Astrocyte (in vitro differentiated cells and primary cell): ENCODE measurements around the gene TEKT5. TPM values are rescaled to one million over a fixed set of nuclear protein-coding genes. Genes with fewer than 3 reads are reported as not detected.

ENCODE experiments used
- DNase-seq: peaks from one replicate; pipeline ENCODE4 v3.0.0-alpha.2; 2010; ENCODE audit warnings: low read depth
- FAIRE-seq: peaks from 2 replicates; lab custom pipeline; 2011; peaks lifted over from hg19 to GRCh38; lab: Jason Lieb, UNC
- H2AFZ ChIP-seq: 2 replicates; pipeline ENCODE4 v1.6.0; 2012; ENCODE audit warnings: low read depth, low read length, inconsistent platforms
- H3K27ac ChIP-seq: 2 replicates; pipeline ENCODE4 v1.5.1; 2011; ENCODE audit warnings: low read depth, low read length, inconsistent platforms
- H3K27me3 ChIP-seq: 2 replicates; pipeline ENCODE4 v1.6.0; 2011; ENCODE audit warnings: low read length, inconsistent platforms; ENCODE audit not compliant: insufficient read depth
- H3K36me3 ChIP-seq: 2 replicates; pipeline ENCODE4 v1.5.1; 2011; ENCODE audit warnings: low read length, inconsistent platforms; ENCODE audit not compliant: insufficient read depth
- H3K4me1 ChIP-seq: 2 replicates; pipeline ENCODE4 v1.5.1; 2011; ENCODE audit warnings: low read length, inconsistent platforms; ENCODE audit not compliant: insufficient read depth
- H3K4me2 ChIP-seq: 2 replicates; pipeline ENCODE4 v1.6.0; 2012; ENCODE audit warnings: low read length, inconsistent platforms
- H3K4me3 ChIP-seq: 2 replicates; pipeline ENCODE4 v1.5.1; 2011; ENCODE audit warnings: low read depth, mild to moderate bottlenecking, low read length, inconsistent platforms; ENCODE audit not compliant: insufficient read depth
- H3K79me2 ChIP-seq: 2 replicates; pipeline ENCODE4 v1.6.0; 2012; ENCODE audit warnings: mild to moderate bottlenecking, low read length, inconsistent platforms; ENCODE audit not compliant: insufficient read depth
- H3K9ac ChIP-seq: 2 replicates; pipeline ENCODE4 v1.6.0; 2012; ENCODE audit warnings: mild to moderate bottlenecking, low read length, inconsistent platforms
- H3K9me3 ChIP-seq: 2 replicates; pipeline ENCODE4 v1.5.1; 2012; ENCODE audit warnings: low read depth, mild to moderate bottlenecking, low read length, inconsistent platforms; ENCODE audit not compliant: insufficient read depth
- H4K20me1 ChIP-seq: 2 replicates; pipeline ENCODE4 v1.6.0; 2012; ENCODE audit warnings: low read length, inconsistent platforms; ENCODE audit not compliant: insufficient read depth
- H3K27ac Mint-ChIP-seq: one replicate; pipeline ENCODE4 v1.8.0; 2021; ENCODE audit warnings: mild to moderate bottlenecking, mixed read lengths; ENCODE audit not compliant: unreplicated experiment
- H3K27me3 Mint-ChIP-seq: one replicate; pipeline ENCODE4 v1.8.0; 2021; ENCODE audit warnings: low read depth, mixed read lengths; ENCODE audit not compliant: unreplicated experiment
- H3K36me3 Mint-ChIP-seq: one replicate; pipeline ENCODE4 v1.8.0; 2021; ENCODE audit warnings: low read depth, mixed read lengths; ENCODE audit not compliant: unreplicated experiment
- H3K4me1 Mint-ChIP-seq: one replicate; pipeline ENCODE4 v1.8.0; 2021; ENCODE audit warnings: low read depth, mixed read lengths; ENCODE audit not compliant: unreplicated experiment
- H3K4me3 Mint-ChIP-seq: one replicate; pipeline ENCODE4 v1.8.0; 2021; ENCODE audit warnings: mild to moderate bottlenecking, moderate library complexity, mixed read lengths; ENCODE audit not compliant: unreplicated experiment
- H3K9me3 Mint-ChIP-seq: one replicate; pipeline ENCODE4 v1.8.0; 2021; ENCODE audit warnings: mild to moderate bottlenecking, mixed read lengths; ENCODE audit not compliant: unreplicated experiment
- CTCF ChIP-seq: IDR thresholded peaks from 2 replicates; pipeline ENCODE4 v1.5.1; 2011; ENCODE audit warnings: low read depth, mild to moderate bottlenecking, inconsistent platforms, low read length, moderate library complexity; ENCODE audit not compliant: insufficient read depth
- EZH2 ChIP-seq: IDR thresholded peaks from 2 replicates; pipeline ENCODE4 v1.6.1; 2012; ENCODE audit warnings: mild to moderate bottlenecking, low read length, inconsistent platforms; ENCODE audit not compliant: insufficient read depth
- total RNA-seq: library from RNA; stranded (reverse); gene quantifications from 2 replicates; pipeline ENCODE4 v1.2.1, GENCODE V29; 2021

Gene TEKT5
- total RNA-seq, 1 donor from 2014 or later = not detected

DNA sequence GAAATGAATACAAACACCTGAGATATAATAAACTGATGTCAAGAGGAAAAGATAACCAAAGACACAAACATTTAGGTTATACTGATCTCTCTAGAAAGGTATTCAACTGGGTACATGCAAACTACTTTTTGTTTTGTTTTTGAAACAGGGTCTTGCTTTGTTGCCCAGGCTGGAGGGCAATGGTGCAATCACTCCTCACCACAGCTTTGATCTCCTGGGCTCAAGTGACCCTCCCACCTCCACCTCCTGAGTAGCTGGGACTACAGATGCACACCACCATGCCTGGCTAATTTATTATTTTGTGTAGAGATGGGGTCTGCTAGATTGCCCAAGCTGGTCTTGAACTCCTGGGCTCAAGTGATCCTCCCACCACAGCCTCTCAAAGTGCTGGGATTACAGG, 38.1 kb downstream of the TEKT5 start:
- H3K36me3 ChIP-seq = no peaks in the 10 kb centered on the region
- H3K9me3 Mint-ChIP-seq = no peaks in the 10 kb centered on the region
- no peak overlapping the region for H3K27ac ChIP-seq
- peaks cover 2% of the 10 kb centered on the region for H3K27me3 ChIP-seq
- no peak overlapping the region for H2AFZ ChIP-seq
- no peak overlapping the region for H3K4me2 ChIP-seq
- H3K27me3 Mint-ChIP-seq = peaks cover 2% of the 10 kb centered on the region
- H3K9ac ChIP-seq = no peak overlapping the region
- DNase-seq (no peak), FAIRE-seq (no peak)
- TF ChIP-seq CTCF (no peak), EZH2 (no peak)
- H3K4me3 Mint-ChIP-seq = no peak overlapping the region
- H3K79me2 ChIP-seq = no peaks in the 10 kb centered on the region
- no peaks in the 10 kb centered on the region for H3K36me3 Mint-ChIP-seq
- no peaks in the 10 kb centered on the region for H3K9me3 ChIP-seq
- H4K20me1 ChIP-seq = no peaks in the 10 kb centered on the region
- H3K4me1 Mint-ChIP-seq = no peaks in the 10 kb centered on the region
- H3K4me1 ChIP-seq = no peaks in the 10 kb centered on the region
- no peak overlapping the region for H3K4me3 ChIP-seq
- H3K27ac Mint-ChIP-seq = no peak overlapping the region

- TF ChIP-seq EZH2 (no peak), CTCF (no peak)
- H3K27me3 ChIP-seq = no peaks in the 10 kb centered on the region
- no peak for DNase-seq
- no peaks in the 10 kb centered on the region for H3K4me1 Mint-ChIP-seq
- H3K9ac ChIP-seq = no peak overlapping the region
- H4K20me1 ChIP-seq = no peaks in the 10 kb centered on the region
- H3K9me3 Mint-ChIP-seq = no peaks in the 10 kb centered on the region
- peaks cover 2% of the 10 kb centered on the region for H3K27me3 Mint-ChIP-seq
- no peak for FAIRE-seq
- H3K27ac Mint-ChIP-seq = no peak overlapping the region
- no peak overlapping the region for H2AFZ ChIP-seq
- no peaks in the 10 kb centered on the region for H3K4me1 ChIP-seq
- H3K4me2 ChIP-seq = no peak overlapping the region
- no peaks in the 10 kb centered on the region for H3K79me2 ChIP-seq
- no peaks in the 10 kb centered on the region for H3K9me3 ChIP-seq
- H3K36me3 Mint-ChIP-seq = no peaks in the 10 kb centered on the region
- no peak overlapping the region for H3K4me3 ChIP-seq
- H3K4me3 Mint-ChIP-seq = no peak overlapping the region
- no peak overlapping the region for H3K27ac ChIP-seq
- H3K36me3 ChIP-seq = no peaks in the 10 kb centered on the region
Observed at GRCh38 chr16:10655415-10655977, 39.2 kb downstream of the TEKT5 start.

- no peak overlapping the region for H3K4me3 Mint-ChIP-seq
Observed at GRCh38 chr16:10654592-10655414, 39.9 kb downstream of the TEKT5 start.

More at GRCh38 chr16:10654592-10655414, 39.9 kb downstream of the TEKT5 start:
- H3K27me3 Mint-ChIP-seq = peaks cover 2% of the 10 kb centered on the region
- Histone ChIP-seq H3K27me3 (no peaks in the 10 kb centered on the region), H3K27ac (no peak overlapping the region), H3K4me3 (no peak overlapping the region), H2AFZ (no peak overlapping the region), H4K20me1 (no peaks in the 10 kb centered on the region), H3K9me3 (no peaks in the 10 kb centered on the region), H3K4me1 (no peaks in the 10 kb centered on the region), H3K9ac (no peak overlapping the region), H3K79me2 (no peaks in the 10 kb centered on the region), H3K4me2 (no peak overlapping the region), H3K36me3 (no peaks in the 10 kb centered on the region)
- no peaks in the 10 kb centered on the region for H3K4me1 Mint-ChIP-seq
- H3K27ac Mint-ChIP-seq = no peak overlapping the region
- TF ChIP-seq CTCF = no peak
- TF ChIP-seq EZH2 = no peak
- DNase-seq (no peak), FAIRE-seq (no peak)
- H3K36me3 Mint-ChIP-seq = no peaks in the 10 kb centered on the region
- no peaks in the 10 kb centered on the region for H3K9me3 Mint-ChIP-seq
